SK-N-SH treated with all-trans-retinoic acid at 6 μM for 48 hours (cell line): ENCODE measurements around the gene AFTPH.

Experiments used
- PATZ1 ChIP-seq: fragments of 250-450 bp; sonication (Bioruptor Pico); IDR thresholded peaks from 2 replicates; pipeline ENCODE4 v1.8.0; 2020; ENCODE audit warnings: mild to moderate bottlenecking, moderate library complexity, borderline replicate concordance
- RARB ChIP-seq: fragments of 250-450 bp; sonication (Bioruptor Pico); IDR thresholded peaks from 2 replicates; pipeline ENCODE4 v1.8.0; 2021; ENCODE audit warnings: mild to moderate bottlenecking, moderate library complexity
- TCF4 ChIP-seq: fragments of 250-450 bp; sonication (Bioruptor Pico); IDR thresholded peaks from 2 replicates; pipeline ENCODE4 v1.8.0; 2021; ENCODE audit warnings: mild to moderate bottlenecking, moderate library complexity, borderline replicate concordance
- ZFP30 ChIP-seq: fragments of 450-650 bp; formaldehyde crosslinking; IDR thresholded peaks from 2 replicates; pipeline ENCODE4 v1.5.0; 2022; ENCODE audit warnings: mild to moderate bottlenecking, moderate library complexity
- ZNF70 ChIP-seq: fragments of 450-650 bp; formaldehyde crosslinking; IDR thresholded peaks from 2 replicates; pipeline ENCODE4 v1.5.0; 2020; ENCODE audit warnings: mild to moderate bottlenecking, moderate library complexity

- TF ChIP-seq TCF4 (CRISPR knock-in tag) (no peak), ZFP30 (CRISPR knock-in tag) (no peak), PATZ1 (no peak), RARB (no peak), ZNF70 (CRISPR knock-in tag) (no peak)
These were observed 80.0 kb downstream of the AFTPH start for GRCh38 chr2:64604155-64604554.
